ENCODE results near the gene SNTG2.

DNA sequence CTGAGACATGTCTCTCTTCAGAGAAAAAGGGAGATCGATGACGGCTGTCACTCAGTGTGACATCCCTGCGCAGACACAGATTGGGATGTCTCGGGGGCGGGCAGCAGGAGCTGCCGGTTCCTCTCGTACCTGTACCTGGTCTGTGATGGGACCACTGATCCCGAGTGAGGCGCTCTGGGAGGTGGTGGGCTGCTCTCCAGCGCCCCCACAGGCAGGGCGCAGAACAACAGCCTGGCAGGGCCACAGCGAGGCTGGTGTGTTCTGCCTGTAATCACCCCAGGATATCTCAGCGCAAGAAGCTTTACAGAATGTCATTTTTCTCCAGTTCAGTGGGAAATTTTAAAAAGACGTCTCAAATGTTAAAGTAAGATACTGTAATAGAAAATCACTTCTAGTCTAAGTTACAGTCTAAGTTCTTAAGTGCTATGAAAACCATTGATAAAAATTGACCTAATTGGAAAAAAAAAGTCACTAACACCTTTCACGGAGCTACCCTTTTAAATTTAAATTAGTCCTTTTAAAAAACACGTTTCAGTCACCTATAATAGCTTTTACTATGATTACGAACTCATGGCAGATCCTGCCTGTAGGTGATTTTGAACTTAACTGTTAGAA is 189.8 kb downstream of the SNTG2 start:
- TF ChIP-seq FOXP2 (optimal IDR thresholded peaks at IDR 0.05; ENCODE audit: control extremely low read depth, extremely low read length, insufficient read depth) (no peak), EZH2 (IDR thresholded peaks at IDR 0.05) (no peak), POLR2AphosphoS5 (IDR thresholded peaks at IDR 0.05; ENCODE audit: borderline replicate concordance, low read depth, low read length) (no peak)
